Measurements from ENCODE around the gene PPM1H. TPM values are rescaled to one million over a fixed set of nuclear protein-coding genes. Genes with fewer than 3 reads are reported as not detected.

PPM1H gene
- total and polyA plus RNA-seq, 8 donors, result 0.29 to 12.5 (median 3.7) TPM

DNA sequence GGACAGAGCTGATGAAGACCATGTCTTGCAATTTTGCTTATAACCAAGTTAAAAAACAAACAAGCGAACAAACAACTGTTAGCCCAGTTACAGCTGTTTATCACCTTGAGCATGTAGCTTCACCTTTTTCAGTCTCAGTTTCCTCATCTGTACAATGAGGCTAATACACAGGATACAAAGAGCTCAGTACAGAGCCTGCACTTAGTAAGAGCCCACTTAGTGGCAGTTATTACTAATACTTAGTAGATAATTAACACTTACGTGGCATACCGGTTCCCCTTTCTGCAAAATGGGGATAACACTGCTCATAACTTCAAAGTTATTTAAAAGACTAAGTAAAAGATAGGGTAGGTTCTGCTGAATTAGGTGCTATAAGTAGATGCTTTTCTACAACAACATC is 240.3 kb downstream of the PPM1H start:
- Histone ChIP-seq H3K9me3 (no peaks in the 10 kb centered on the region), H3K27ac (no peak overlapping the region), H3K36me3 (peaks cover 0 to 16% (median 11%) of the 10 kb centered on the region in 4 donors), H3K4me1 (peaks cover 0 to 15% (median 2%) of the 10 kb centered on the region in 4 donors), H3K27me3 (no peaks in the 10 kb centered on the region), H3K4me3 (no peak overlapping the region)
- DNase-seq, result no peak
- intact Hi-C loops (cut with DNase I; ENCODE audit: low total_unique reads), result no loop called here
- WGBS, 5 donors, result 94 to 98% (median 95%) methylated on average over 3 of the region's 3 CpGs
- TF ChIP-seq, protein P1, sequence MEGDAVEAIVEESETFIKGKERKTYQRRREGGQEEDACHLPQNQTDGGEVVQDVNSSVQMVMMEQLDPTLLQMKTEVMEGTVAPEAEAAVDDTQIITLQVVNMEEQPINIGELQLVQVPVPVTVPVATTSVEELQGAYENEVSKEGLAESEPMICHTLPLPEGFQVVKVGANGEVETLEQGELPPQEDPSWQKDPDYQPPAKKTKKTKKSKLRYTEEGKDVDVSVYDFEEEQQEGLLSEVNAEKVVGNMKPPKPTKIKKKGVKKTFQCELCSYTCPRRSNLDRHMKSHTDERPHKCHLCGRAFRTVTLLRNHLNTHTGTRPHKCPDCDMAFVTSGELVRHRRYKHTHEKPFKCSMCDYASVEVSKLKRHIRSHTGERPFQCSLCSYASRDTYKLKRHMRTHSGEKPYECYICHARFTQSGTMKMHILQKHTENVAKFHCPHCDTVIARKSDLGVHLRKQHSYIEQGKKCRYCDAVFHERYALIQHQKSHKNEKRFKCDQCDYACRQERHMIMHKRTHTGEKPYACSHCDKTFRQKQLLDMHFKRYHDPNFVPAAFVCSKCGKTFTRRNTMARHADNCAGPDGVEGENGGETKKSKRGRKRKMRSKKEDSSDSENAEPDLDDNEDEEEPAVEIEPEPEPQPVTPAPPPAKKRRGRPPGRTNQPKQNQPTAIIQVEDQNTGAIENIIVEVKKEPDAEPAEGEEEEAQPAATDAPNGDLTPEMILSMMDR (IDR thresholded peaks at IDR 0.05), result no peak
- no peak for TF ChIP-seq EP300 (IDR thresholded peaks at IDR 0.05)
- TF ChIP-seq POLR2AphosphoS5 (IDR thresholded peaks at IDR 0.05), result no peak
- TF ChIP-seq POLR2A (IDR thresholded peaks at IDR 0.05), result no peak

GRCh38 chr12:62694116-62694515 is 240.8 kb downstream of the PPM1H start:
- no peak overlapping the region for H3K27ac ChIP-seq
- 71 to 90% (median 82%) methylated on average over 3 of the region's 3 CpGs for WGBS, 5 donors
- H3K4me1 ChIP-seq, result peaks cover 0 to 20% (median 5%) of the 10 kb centered on the region in 4 donors
- no peak for DNase-seq
- no peak overlapping the region for H3K4me3 ChIP-seq
- H3K36me3 ChIP-seq, result peaks cover 0 to 19% (median 11%) of the 10 kb centered on the region in 4 donors
- TF ChIP-seq, protein P1 (IDR thresholded peaks at IDR 0.05), result no peak
- TF ChIP-seq EP300 (IDR thresholded peaks at IDR 0.05), result no peak
- TF ChIP-seq POLR2AphosphoS5 (IDR thresholded peaks at IDR 0.05), result no peak
- TF ChIP-seq POLR2A (IDR thresholded peaks at IDR 0.05), result no peak
- intact Hi-C loops (cut with DNase I; ENCODE audit: low total_unique reads), result no loop called here
- H3K27me3 ChIP-seq, result no peaks in the 10 kb centered on the region
- no peaks in the 10 kb centered on the region for H3K9me3 ChIP-seq

- Histone ChIP-seq H3K4me3 (no peak overlapping the region), H3K4me1 (peaks cover 0 to 24% (median 7%) of the 10 kb centered on the region in 4 donors), H3K27me3 (no peaks in the 10 kb centered on the region), H3K36me3 (peaks cover 0 to 19% (median 11%) of the 10 kb centered on the region in 4 donors), H3K27ac (peak overlapping the region in 2 of 5 donors; percentile 14 to 36), H3K9me3 (no peaks in the 10 kb centered on the region)
- TF ChIP-seq, protein P1 (IDR thresholded peaks at IDR 0.05), result no peak
- TF ChIP-seq EP300 (IDR thresholded peaks at IDR 0.05) (no peak), POLR2A (IDR thresholded peaks at IDR 0.05) (no peak), POLR2AphosphoS5 (IDR thresholded peaks at IDR 0.05) (no peak)
- 70 to 86% (median 84%) methylated on average over 15 of the region's 15 CpGs for WGBS, 5 donors
- peak in 1 of 2 donors; percentile 60 for DNase-seq
- intact Hi-C loops (cut with DNase I; ENCODE audit: low total_unique reads), result no loop called here
These were observed 241.4 kb downstream of the PPM1H start for GRCh38 chr12:62693376-62694050.

DNA sequence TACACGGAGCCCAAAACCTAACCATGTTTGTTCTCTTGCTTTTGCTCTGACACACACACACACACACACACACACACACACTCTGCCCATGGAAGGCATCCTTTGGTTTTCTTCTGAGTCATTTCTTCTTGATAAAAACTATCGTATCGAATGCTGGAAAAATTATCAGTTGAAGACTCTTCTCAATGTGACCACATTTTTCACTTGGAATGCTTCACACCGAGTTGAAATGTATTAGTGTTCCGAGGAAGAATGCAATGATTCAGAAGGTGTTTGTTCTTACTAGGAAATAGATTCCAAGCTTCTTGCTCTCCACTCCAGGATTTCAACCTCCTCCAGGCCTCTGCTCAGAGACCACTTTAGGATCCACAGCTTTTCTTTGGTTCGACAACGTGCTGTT is 242.1 kb downstream of the PPM1H start:
- 72 to 88% (median 81%) methylated on average over 7 of the region's 7 CpGs for WGBS, 5 donors
- H3K27ac ChIP-seq, result peak overlapping the region in 2 of 5 donors; percentile 14 to 36
- no peaks in the 10 kb centered on the region for H3K27me3 ChIP-seq
- intact Hi-C loops (cut with DNase I; ENCODE audit: low total_unique reads), result no loop called here
- no peak for DNase-seq
- no peak for TF ChIP-seq POLR2A (IDR thresholded peaks at IDR 0.05)
- TF ChIP-seq, protein P1 (IDR thresholded peaks at IDR 0.05), result no peak
- peaks cover 0 to 24% (median 7%) of the 10 kb centered on the region in 4 donors for H3K4me1 ChIP-seq
- no peak overlapping the region for H3K4me3 ChIP-seq
- H3K9me3 ChIP-seq, result no peaks in the 10 kb centered on the region
- peaks cover 0 to 19% (median 11%) of the 10 kb centered on the region in 4 donors for H3K36me3 ChIP-seq

Data from stomach (tissue), 9 donors.